NCI-H1930 (cell line): Measurements from ENCODE around the gene IQGAP3.

Source experiments
- DNase-seq, 2 experiments: peaks; one replicate each; lab custom pipeline; 2025; lab: John Stamatoyannopoulos, UW

IQGAP3 gene

GRCh38 chr1:156543066-156543465 lies 29.3 kb downstream of the IQGAP3 start:
- no peak for DNase-seq

DNA sequence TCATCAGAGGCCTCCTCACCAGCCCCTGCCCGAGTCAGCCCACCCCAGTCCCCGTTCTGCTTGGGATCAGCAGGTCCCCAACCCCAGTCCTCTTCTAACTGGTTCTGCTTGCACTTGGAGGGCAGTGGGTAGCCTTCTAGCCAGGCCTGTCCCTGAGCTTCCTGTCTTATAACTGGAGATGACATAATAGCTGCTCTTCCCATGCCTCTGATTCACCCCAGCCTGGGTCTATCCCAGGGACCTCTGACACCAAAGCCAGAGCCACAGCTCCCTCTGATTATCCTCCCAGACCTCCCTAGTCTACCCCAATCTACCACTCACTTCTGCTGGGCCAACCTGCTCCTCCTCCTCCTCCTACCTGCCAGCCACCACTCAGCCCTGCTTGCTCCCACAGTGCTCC lies 31.4 kb downstream of the IQGAP3 start:
- no peak for DNase-seq

GRCh38 chr1:156539818-156540355 lies 32.5 kb downstream of the IQGAP3 start:
- no peak for DNase-seq

- no peak for DNase-seq
Observed at GRCh38 chr1:156538711-156539440, 33.5 kb downstream of the IQGAP3 start.

DNA sequence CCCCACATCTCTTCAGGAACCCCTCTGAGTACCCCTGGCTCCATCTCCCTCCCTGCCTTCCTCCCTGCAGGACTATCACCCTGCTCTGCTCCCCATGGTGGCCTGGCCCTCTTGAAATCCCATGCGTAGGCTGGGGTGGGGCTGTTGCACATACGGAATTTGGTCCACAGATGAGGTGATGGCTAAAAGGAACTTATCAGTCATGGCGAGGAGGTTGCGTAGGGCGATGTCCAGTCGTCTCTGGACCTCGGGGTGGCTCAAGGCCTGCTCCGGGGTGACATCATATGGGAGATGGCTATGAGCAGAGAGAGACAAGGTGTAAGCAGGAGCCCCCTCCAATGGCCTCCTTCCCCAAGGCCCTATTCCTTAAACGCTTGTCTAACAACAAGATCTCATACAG lies 35.3 kb downstream of the IQGAP3 start:
- no peak for DNase-seq

GRCh38 chr1:156534424-156535060 lies 37.8 kb downstream of the IQGAP3 start:
- DNase-seq = no peak

GRCh38 chr1:156533568-156534220 lies 38.7 kb downstream of the IQGAP3 start:
- no peak for DNase-seq

GRCh38 chr1:156532374-156532773 lies 40.0 kb downstream of the IQGAP3 start:
- no peak for DNase-seq

DNA sequence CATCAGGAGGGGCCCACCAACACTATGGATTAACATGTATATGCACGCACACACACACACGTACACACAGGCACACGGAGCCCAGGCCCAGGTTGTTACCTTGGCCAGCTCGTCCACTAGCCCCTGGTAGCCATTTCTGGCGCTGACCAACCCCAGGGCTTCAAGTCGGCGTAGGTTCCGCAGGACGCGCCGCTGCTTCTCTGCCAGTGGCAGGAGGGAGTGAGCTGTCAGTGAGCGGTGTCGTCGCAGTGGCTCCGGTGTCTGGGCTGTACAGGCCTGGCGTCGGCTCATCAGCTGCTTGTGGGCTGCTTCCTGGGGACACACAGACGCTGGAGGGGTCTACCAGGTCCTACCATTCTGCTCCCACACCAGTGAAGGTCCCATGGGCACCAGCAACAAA lies 42.4 kb downstream of the IQGAP3 start:
- DNase-seq = no peak

GRCh38 chr1:156528875-156529425 lies 43.4 kb downstream of the IQGAP3 start:
- no peak for DNase-seq

- DNase-seq = no peak
Observed at GRCh38 chr1:156528231-156528630, 44.1 kb downstream of the IQGAP3 start.

GRCh38 chr1:156527584-156527983 lies 44.8 kb downstream of the IQGAP3 start:
- DNase-seq = no peak

GRCh38 chr1:156525856-156526489 lies 46.4 kb downstream of the IQGAP3 start:
- DNase-seq = no peak

- no peak for DNase-seq
Observed at GRCh38 chr1:156525071-156525501, 47.3 kb downstream of the IQGAP3 start.

DNA sequence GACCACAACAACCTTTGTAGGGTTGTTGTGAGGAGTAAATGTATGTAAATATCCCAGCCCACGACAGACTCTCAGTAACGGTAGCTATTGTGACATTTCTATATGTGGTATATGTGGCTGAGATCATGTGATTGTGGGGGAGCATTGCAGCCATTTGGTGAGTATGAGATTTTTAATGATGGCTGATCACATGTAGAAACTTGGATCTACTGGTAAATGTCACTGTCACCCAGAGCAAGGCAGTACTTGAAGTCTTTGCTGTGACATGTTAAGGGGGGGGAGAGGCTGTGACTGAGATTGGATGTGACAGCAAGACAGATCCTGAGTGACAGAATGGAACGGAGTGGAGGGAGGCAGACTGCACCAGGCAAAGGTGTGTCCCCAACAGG lies 47.9 kb downstream of the IQGAP3 start:
- no peak for DNase-seq

DNA sequence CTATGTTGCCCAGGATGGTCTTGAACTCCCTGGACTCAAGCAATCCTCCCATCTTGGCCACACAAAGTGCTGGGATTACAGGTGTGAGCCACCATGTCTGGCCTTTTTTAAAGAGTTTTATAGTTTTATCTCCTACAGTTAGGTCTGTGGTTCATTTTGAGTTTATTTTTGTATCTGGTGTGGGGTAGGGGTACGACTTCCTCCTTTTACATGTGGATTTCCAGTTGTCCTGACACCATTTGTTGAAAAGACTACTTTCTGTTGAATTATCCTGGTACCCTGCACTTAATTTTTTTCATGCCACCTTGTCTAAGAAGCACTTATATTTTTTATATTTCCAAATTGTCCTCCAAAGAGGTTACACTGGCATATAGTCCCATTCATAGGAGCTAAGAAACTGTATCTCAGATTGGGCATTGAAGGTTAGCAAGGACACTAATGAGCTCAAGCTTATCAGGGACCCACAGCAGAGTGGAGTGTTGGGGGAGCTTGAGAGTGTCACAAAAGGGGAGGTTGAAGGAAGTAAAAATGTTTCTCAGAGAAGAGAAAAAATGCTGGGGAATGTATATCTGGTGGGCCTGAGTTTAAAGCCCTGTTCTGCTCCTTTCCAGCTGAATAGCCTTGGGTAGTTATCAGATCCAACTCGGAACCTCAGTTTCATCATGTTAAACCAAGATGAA lies 48.4 kb downstream of the IQGAP3 start:
- no peak for DNase-seq

- no peak for DNase-seq
Observed at GRCh38 chr1:156522443-156522970, 49.9 kb downstream of the IQGAP3 start.

DNA sequence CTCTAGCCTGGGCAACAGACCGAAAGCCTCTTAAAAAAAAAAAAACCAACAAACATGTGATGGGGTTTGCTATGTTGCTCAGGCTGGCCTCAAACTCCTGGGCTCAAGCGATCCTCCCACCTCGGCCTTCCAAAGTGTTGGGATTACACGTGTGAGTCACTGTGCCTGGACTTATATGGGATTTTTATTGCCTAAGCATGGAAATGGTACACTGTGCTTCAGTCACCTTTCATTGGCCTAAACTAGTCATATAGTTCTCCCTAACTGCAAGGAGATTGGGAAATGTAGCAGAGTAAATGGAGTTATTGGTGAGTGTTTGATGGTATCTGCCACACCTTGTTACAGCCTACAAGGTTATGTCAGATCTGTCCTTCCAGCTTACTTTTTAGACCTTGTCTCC lies 54.6 kb downstream of the IQGAP3 start:
- no peak for DNase-seq

DNA sequence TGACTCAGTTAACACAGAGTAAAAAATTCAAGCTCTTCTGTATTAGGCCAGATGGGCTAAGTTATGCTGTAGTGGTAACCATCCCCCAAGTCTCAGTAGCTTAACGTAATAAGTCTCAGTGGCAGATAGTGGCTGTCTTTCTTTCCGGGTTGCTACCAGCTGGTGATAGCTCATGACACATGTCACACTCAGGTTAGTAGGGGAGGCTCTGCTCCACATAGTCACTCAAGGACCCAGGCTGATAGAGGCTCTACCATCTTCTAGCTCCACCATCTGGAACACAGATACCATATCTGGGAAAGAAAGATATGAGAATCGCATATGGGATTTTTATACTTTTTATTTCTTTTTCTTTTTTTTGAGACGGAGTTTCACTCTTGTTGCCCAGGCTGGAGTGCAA lies 55.5 kb downstream of the IQGAP3 start:
- DNase-seq = no peak

DNA sequence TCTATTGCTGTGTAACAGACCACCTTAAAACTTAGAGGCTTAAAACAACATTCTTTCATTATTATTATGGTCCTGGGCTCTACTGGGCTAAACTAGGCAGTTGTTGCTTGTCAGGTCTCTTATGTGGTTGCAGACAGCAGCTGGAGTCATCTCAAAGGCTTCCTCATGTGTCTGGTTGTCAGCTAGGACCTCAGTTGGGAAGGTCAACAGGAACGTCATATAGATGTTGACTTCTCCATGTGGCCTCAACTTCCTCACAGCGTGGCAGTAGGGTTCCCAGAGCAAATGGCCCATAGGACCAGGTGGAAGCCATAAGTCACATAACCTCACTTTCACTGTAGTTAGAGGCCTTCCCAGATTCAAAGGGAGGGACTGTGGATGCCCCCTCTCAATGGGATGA lies 56.4 kb downstream of the IQGAP3 start:
- no peak for DNase-seq

GRCh38 chr1:156513185-156513584 lies 59.2 kb downstream of the IQGAP3 start:
- no peak for DNase-seq
